ENCODE data around the gene EML6.

The EML6 gene

GRCh38 chr2:54704688-54705605, 18.5 kb upstream of the EML6 start:
- no peak for DNase-seq (ENCODE audit: low read depth in 1 of 2, low spot score in 1 of 2)

DNA sequence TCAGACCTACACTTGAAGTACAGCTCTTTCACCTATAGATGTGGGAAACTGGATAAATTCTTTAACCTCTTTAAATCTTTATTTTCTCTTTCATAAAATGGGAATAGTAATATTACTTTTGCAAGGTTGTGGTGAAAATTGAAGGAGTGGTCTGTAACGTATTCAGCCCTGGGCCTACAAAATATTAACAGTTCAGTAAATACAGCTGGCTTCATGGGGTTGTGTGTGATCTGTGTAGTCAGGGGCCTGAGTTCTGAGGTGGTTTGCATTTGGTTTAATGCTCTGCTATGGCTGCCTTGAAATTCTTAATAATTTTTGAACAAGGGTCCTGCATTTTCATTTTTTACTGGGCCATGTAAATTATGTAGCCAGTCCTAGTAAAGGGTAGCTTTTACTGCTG, 16.8 kb upstream of the EML6 start:
- DNase-seq (ENCODE audit: low read depth in 1 of 2, low spot score in 1 of 2), result no peak

DNA sequence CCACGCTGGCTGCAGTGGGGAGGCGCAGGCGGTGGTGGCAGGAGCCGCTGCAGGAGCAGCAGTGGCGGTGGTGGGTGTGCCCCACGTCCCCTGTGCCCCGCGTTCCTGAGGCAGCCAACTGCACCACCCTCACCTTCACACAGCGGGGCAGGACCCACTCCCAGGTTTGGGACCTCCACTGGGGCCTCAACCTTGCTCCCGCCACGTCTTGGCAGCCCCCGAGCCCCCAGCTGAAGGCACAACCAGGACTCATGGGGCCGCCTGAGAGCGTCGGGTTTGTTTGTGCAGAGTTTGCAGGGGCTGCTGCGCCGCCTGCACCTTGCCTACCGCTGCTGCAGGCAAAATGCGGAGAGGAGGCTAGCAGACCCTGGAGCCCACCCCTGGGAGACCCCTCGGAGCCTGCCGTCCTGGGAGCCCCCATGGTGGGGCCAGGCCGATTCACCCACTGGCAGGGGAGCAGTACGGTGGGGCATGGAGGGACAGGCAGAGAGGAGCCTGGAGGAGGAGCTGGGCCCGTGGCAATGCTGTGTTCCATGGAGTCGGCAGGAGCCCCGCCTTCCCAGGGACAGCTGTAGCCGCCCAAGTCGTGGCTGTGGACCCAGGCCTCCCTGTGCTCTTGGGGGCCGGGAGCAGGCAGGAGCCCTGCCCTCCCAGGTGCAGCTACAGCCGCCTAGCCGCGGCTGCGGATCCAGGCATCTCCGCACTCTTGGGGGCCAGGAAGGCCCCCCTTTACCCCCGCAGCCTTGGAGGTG, 14.7 kb upstream of the EML6 start:
- no peak for DNase-seq (ENCODE audit: low read depth in 1 of 2, low spot score in 1 of 2)

- DNase-seq (ENCODE audit: low read depth in 1 of 2, low spot score in 1 of 2), result no peak
Measured at GRCh38 chr2:54709336-54709809, 14.1 kb upstream of the EML6 start.

- no peak for DNase-seq (ENCODE audit: low read depth in 1 of 2, low spot score in 1 of 2)
Measured at GRCh38 chr2:54710216-54710615, 13.2 kb upstream of the EML6 start.

- no peak for DNase-seq (ENCODE audit: low read depth in 1 of 2, low spot score in 1 of 2)
Measured at GRCh38 chr2:54712516-54712915, 10.9 kb upstream of the EML6 start.

GRCh38 chr2:54714996-54715395, 8.5 kb upstream of the EML6 start:
- no peak for DNase-seq (ENCODE audit: low read depth in 1 of 2, low spot score in 1 of 2)

DNA sequence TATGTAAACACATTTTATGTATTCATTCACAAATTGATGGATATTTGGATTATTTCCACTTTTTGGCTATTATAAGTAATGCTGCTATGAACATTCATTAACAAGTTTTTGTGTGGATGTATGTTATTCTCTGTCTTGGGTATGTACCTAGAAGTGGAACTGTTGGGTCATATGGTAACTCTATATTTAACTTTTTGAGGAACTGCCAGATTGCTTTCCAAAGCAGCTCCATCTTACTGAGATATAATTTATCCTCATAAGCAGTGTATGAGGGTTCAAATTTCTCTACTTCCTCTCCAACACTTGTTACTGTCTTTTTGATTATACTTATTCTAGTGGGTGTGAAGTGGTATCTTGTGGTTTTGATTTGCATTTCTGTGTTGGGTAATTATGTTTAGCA, 7.1 kb upstream of the EML6 start:
- DNase-seq (ENCODE audit: low read depth in 1 of 2, low spot score in 1 of 2), result no peak

DNA sequence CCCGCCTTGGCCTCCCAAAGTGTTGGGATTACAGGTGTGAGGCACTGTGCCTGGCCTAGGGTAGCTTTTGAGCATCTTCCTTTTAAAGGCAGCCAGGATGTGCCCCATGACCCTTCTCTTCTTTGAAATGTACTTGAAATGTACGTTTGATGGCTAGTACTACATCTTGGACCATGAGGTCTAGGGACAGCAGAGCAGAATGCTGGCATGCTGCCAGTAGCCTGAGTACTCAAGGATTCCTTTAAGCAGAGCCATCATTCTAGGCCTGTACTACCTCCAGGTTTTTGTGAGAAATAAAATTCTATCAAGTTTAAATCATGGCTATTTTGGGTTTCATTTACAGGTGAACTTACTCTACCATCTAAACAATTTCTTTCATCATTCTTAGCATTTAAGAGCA, 2.9 kb upstream of the EML6 start:
- DNase-seq (ENCODE audit: low read depth in 1 of 2, low spot score in 1 of 2), result no peak

DNA sequence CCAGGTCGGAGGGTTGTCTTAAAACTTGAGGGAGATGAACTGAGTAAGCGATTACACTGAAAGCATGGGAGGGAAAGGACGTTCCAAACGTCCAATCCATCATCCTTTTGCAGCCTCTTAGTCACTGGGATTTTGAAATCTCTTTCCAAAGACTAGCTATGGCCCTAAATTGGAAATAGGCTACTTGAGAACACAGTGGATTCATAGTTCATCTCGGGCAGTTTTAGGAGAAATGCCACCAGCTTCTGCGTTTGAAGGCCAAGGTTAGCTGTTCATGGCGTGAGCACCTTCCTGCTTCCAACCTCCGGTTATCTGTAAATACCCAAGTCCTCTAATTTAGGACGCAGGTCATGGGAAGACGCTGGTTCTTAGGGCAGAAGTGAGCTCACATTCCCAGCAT, 821 bp upstream of the EML6 start:
- no peak for DNase-seq (ENCODE audit: low read depth in 1 of 2, low spot score in 1 of 2)

- no peak for DNase-seq (ENCODE audit: low read depth in 1 of 2, low spot score in 1 of 2)
Measured at GRCh38 chr2:54723996-54724559, 616 bp downstream of the EML6 start.

GRCh38 chr2:54724560-54725342, 1.3 kb downstream of the EML6 start:
- DNase-seq (ENCODE audit: low read depth in 1 of 2, low spot score in 1 of 2), result peak in 1 of 2 donors; percentile 5

GRCh38 chr2:54725343-54726099, 2.1 kb downstream of the EML6 start:
- no peak for DNase-seq (ENCODE audit: low read depth in 1 of 2, low spot score in 1 of 2)

DNA sequence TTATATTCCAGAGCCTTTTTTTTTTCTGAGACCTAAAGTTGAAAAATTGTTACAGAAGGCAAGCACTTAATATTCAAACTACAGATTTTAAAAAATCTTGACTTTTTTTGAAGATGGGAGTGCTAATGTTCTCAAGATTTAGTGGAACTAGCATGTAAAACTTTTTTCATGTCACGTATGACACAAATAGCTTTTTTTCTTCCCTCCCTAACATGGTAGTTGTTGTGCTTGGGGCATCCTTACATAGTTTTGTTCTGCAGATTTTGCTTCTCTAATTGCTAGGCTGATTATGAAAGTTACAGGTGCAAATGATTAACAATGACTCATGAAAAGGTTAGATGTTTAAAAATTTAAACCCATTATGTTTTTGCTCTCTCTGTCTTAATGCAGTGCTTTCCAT, 3.0 kb downstream of the EML6 start:
- DNase-seq (ENCODE audit: low read depth in 1 of 2, low spot score in 1 of 2), result no peak

DNA sequence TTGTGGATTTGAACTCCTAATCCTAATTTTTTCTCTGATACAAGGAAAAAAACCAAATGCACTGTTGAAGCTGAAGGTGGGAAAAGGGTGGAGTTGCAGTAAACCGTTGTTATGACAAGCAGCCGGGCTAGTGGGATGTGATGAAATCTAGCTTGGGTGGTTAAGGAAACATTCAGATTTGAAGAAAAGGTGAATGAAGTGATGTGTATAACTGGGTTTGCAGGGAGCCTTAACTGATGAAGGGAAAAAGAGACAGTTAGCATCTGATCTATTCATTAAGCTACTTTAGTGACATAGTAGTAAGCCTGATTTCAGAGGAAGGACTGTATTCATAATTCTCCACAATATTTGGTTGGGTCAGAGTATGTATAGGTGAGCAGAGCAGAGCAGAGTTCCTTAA, 3.5 kb downstream of the EML6 start:
- no peak for DNase-seq (ENCODE audit: low read depth in 1 of 2, low spot score in 1 of 2)

DNA sequence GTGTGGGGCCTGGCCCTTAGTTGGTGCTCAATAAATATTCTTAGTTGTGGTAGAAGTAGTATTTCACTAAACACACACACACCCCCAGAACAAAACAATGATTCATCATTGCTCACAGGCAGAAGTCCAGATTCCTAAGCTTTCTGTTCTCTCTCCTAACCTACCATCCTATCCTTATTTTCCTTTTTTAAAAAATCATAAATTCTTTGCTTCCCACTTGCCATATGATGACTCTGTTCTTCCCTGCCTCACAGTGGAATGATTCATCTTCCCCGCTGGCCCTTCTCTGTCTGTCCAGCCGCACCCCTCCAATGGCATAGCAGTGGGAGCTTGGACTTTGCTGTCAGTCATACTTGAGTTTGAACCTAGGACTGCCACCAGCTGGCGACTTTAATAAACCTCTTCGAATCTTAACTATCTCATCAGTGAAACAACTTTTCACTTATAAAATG, 5.2 kb downstream of the EML6 start:
- DNase-seq (ENCODE audit: low read depth in 1 of 2, low spot score in 1 of 2), result no peak

- no peak for DNase-seq (ENCODE audit: low read depth in 1 of 2, low spot score in 1 of 2)
Measured at GRCh38 chr2:54735636-54736035, 12.2 kb downstream of the EML6 start.

DNA sequence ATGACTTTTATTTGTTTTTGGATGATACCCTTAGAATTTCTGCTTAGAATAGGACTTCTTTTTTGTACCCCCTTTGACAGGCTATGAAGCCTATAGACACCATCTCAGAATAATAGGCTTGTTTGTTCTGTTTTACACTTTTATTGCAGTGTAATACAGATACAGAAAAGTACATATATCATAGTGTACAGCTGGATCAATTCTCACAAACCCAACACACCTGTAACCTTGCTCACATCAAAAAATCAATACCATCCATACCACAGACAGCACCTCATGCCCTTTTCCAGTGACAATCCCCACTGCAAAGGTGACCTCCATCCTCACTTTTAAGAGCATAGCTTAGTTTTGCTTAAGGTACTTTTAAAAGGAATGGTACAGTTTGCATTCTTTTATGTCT, 14.8 kb downstream of the EML6 start:
- no peak for DNase-seq (ENCODE audit: low read depth in 1 of 2, low spot score in 1 of 2)

DNA sequence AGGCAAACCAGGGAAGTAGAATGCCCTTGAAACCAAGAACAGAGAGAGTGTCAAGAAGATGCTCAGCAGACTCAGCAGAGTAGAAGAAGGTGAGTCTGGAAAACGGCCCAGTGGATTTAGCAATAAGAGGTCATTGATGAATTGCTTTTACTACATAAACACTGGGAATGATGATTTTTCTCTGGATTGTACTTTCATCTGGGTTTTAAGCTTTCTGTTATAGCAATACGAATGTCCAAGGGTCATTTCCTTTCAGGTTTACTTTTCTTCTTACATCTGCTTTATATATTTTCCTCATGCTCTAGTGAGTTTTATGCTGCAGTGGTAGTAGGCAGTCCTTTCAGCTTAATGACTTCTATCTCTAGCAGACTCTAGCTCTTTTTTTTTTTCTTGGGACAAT, 16.9 kb downstream of the EML6 start:
- DNase-seq (ENCODE audit: low read depth in 1 of 2, low spot score in 1 of 2), result no peak

DNA sequence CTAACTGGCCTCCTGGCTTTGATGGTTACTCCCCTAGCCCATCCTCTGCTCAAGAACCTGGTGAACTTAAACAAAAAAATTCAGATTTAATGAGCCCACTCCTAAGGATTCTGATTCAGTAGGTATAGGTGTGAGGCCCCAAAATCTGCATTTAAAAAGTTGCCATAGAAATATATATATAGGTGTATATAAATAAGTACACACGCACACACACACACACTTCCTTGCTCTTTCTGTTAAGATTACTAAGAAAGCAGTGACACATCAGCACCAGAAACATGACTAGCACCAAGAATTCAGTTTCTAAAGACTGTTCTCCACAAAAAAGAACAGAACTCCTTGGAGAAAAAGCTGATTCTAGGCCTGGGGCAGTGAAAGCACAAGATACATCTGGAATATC, 17.8 kb downstream of the EML6 start:
- DNase-seq (ENCODE audit: low read depth in 1 of 2, low spot score in 1 of 2), result no peak
